Kidney (tissue), 14 donors: ENCODE measurements around the gene LIN54. TPM values are rescaled to one million over a fixed set of nuclear protein-coding genes. Genes with fewer than 3 reads are reported as not detected.

ENCODE experiments used
- DNase-seq, 5 donors: peaks; one replicate each; pipeline ENCODE4 v3.0.0-alpha.2; 2013 to 2020
- FAIRE-seq: peaks from 2 replicates; lab custom pipeline; 2012; peaks lifted over from hg19 to GRCh38; lab: Jason Lieb, UNC
- H3K27ac ChIP-seq, 2 donors: one replicate each; pipeline ENCODE4 v1.7.0; 2013; ENCODE audit warnings: low read depth in 2 of 2, low read length in 2 of 2, inconsistent platforms in 1 of 2
- H3K27me3 ChIP-seq: one replicate; pipeline ENCODE4 v1.7.1; 2013; ENCODE audit warnings: low read length, inconsistent platforms; ENCODE audit not compliant: control insufficient read depth, insufficient read depth
- H3K36me3 ChIP-seq, 3 donors: one replicate each; pipeline versions ENCODE4 v1.7.0 to v1.7.1; 2013; ENCODE audit warnings: low read length in 3 of 3, control low read depth in 1 of 3, inconsistent platforms in 1 of 3; ENCODE audit not compliant: insufficient read depth in 3 of 3, control insufficient read depth in 2 of 3
- H3K4me1 ChIP-seq, 3 donors: one replicate each; pipeline versions ENCODE4 v1.7.0 to v1.7.1; 2013; ENCODE audit warnings: low read length in 3 of 3, inconsistent platforms in 1 of 3, low read depth in 1 of 3; ENCODE audit not compliant: control insufficient read depth in 2 of 3, insufficient read depth in 2 of 3
- H3K4me3 ChIP-seq, 3 donors: one replicate each; pipeline versions ENCODE4 v1.7.0 to v1.8.1; 2013; ENCODE audit warnings: low read length in 3 of 3, control low read depth in 1 of 3, inconsistent platforms in 1 of 3
- H3K9ac ChIP-seq, 3 donors: one replicate each; pipeline versions ENCODE4 v1.7.0 to v1.7.1; 2013; ENCODE audit warnings: low read length in 3 of 3, control low read depth in 1 of 3, inconsistent platforms in 1 of 3
- H3K9me3 ChIP-seq, 3 donors: one replicate each; pipeline versions ENCODE4 v1.7.0 to v1.7.1; 2013; ENCODE audit warnings: low read length in 3 of 3, control low read depth in 1 of 3, inconsistent platforms in 1 of 3; ENCODE audit not compliant: control insufficient read depth in 2 of 3, insufficient read depth in 1 of 3
- CTCF ChIP-seq: IDR thresholded peaks from 3 replicates; pipeline ENCODE4 v1.5.1; 2012; ENCODE audit warnings: mild to moderate bottlenecking, moderate library complexity, borderline replicate concordance; ENCODE audit not compliant: insufficient read depth; ENCODE audit errors: extremely low read depth
- intact Hi-C: fragments of 100-400 bp; cut with DNase I; formaldehyde crosslinking; loops from one replicate; pipeline ENCODE4 v1.11.1; 2022
- polyA plus RNA-seq: library from polyadenylated mRNA; stranded (reverse); fragments of 350-450 nt; fragmentation: Illumina TruSeq; extraction: RNeasy Lipid Tissue Mini Kit (QIAGEN cat#74804); gene quantifications from one replicate; pipeline ENCODE4 v1.2.3, GENCODE V29; 2014; ENCODE audit warnings: low read depth, low replicate concordance; ENCODE audit not compliant: insufficient read depth
- total RNA-seq: library from RNA; stranded (reverse); fragmentation: NEBNext Ultra II Directional; extraction: Animal tissue kit (Norgen Biotek cat#: 25700); gene quantifications from one replicate; pipeline ENCODE4 v1.2.1, GENCODE V29; 2021
- donor health status: control.
- donor health status: control.
- donor health status: control.
- donor health status: control.
- donor health status: control.
- donor health status: DM: yes; HTN: yes; CAD: no.
- donor health status: Normal renal cell carcinoma (clear cell type).

The LIN54 gene
- total and polyA plus RNA-seq, 2 donors from 2014 or later = 2.4 to 11.9 TPM

GRCh38 chr4:82983444-82983843, 27.2 kb downstream of the LIN54 start:
- no peaks in the 10 kb centered on the region for H3K36me3 ChIP-seq
- DNase-seq = no peak
- no peak for TF ChIP-seq CTCF
- H3K4me3 ChIP-seq = no peak overlapping the region
- H3K9me3 ChIP-seq = no peaks in the 10 kb centered on the region
- H3K27ac ChIP-seq = no peak overlapping the region
- no peak overlapping the region for H3K9ac ChIP-seq
- H3K4me1 ChIP-seq = no peaks in the 10 kb centered on the region
- no peaks in the 10 kb centered on the region for H3K27me3 ChIP-seq
- FAIRE-seq = no peak
- intact Hi-C loops = no loop called here

- Histone ChIP-seq H3K27ac (no peak overlapping the region), H3K36me3 (peaks cover 0 to 2% (median 0%) of the 10 kb centered on the region in 3 donors), H3K4me1 (no peaks in the 10 kb centered on the region), H3K9ac (no peak overlapping the region), H3K27me3 (no peaks in the 10 kb centered on the region), H3K4me3 (no peak overlapping the region), H3K9me3 (no peaks in the 10 kb centered on the region)
- TF ChIP-seq CTCF = no peak
- DNase-seq (no peak), FAIRE-seq (no peak)
- intact Hi-C loops = no loop called here
Measured at GRCh38 chr4:82981138-82981537, 29.5 kb downstream of the LIN54 start.

GRCh38 chr4:82975792-82976191, 34.8 kb downstream of the LIN54 start:
- no peak overlapping the region for H3K9ac ChIP-seq
- FAIRE-seq (no peak), DNase-seq (no peak)
- no peaks in the 10 kb centered on the region for H3K27me3 ChIP-seq
- no peak overlapping the region for H3K4me3 ChIP-seq
- no peaks in the 10 kb centered on the region for H3K4me1 ChIP-seq
- no peak overlapping the region for H3K27ac ChIP-seq
- H3K9me3 ChIP-seq = no peaks in the 10 kb centered on the region
- intact Hi-C loops = no loop called here
- H3K36me3 ChIP-seq = peaks cover 0 to 2% (median 0%) of the 10 kb centered on the region in 3 donors
- TF ChIP-seq CTCF = no peak

GRCh38 chr4:82969414-82969813, 41.2 kb downstream of the LIN54 start:
- Histone ChIP-seq H3K27me3 (no peaks in the 10 kb centered on the region), H3K27ac (no peak overlapping the region), H3K4me1 (no peaks in the 10 kb centered on the region), H3K9me3 (no peaks in the 10 kb centered on the region), H3K4me3 (no peak overlapping the region), H3K36me3 (peaks cover 0 to 7% (median 3%) of the 10 kb centered on the region in 3 donors), H3K9ac (no peak overlapping the region)
- FAIRE-seq (no peak), DNase-seq (no peak)
- no peak for TF ChIP-seq CTCF
- intact Hi-C loops = no loop called here
